NCI-H2107 treated with DMSO at 0.1 percent for 48 hours (cell line): ENCODE measurements around the gene DNMT1.
A peak's percentile ranks its signal among the peaks of the same experiment; 100 is the strongest.

Experiments used
- DNase-seq: peaks from one replicate; lab custom pipeline; 2025; ENCODE audit not compliant: unreplicated experiment; lab: John Stamatoyannopoulos, UW

DNMT1 gene

GRCh38 chr19:10100163-10100785 is 94.5 kb downstream of the DNMT1 start:
- DNase-seq, result no peak

- no peak for DNase-seq
Measured at GRCh38 chr19:10096615-10096963, 98.2 kb downstream of the DNMT1 start.

GRCh38 chr19:10095948-10096614 is 98.7 kb downstream of the DNMT1 start:
- DNase-seq, result peak; percentile 40

- DNase-seq, result no peak
Measured at GRCh38 chr19:10095622-10095947, 99.2 kb downstream of the DNMT1 start.

- no peak for DNase-seq
Measured at GRCh38 chr19:10093295-10094186, 101.2 kb downstream of the DNMT1 start.

- no peak for DNase-seq
Measured at GRCh38 chr19:10092648-10093294, 102.0 kb downstream of the DNMT1 start.

- no peak for DNase-seq
Measured at GRCh38 chr19:10091895-10092641, 102.7 kb downstream of the DNMT1 start.

- DNase-seq, result no peak
Measured at GRCh38 chr19:10091370-10091687, 103.4 kb downstream of the DNMT1 start.

GRCh38 chr19:10089801-10090375 is 104.9 kb downstream of the DNMT1 start:
- DNase-seq, result no peak

- DNase-seq, result no peak
Measured at GRCh38 chr19:10088949-10089554, 105.7 kb downstream of the DNMT1 start.

GRCh38 chr19:10087296-10088061 is 107.3 kb downstream of the DNMT1 start:
- DNase-seq, result no peak

- no peak for DNase-seq
Measured at GRCh38 chr19:10086591-10087192, 108.1 kb downstream of the DNMT1 start.

- no peak for DNase-seq
Measured at GRCh38 chr19:10085641-10086590, 108.8 kb downstream of the DNMT1 start, which contains the start of gene SHFL. Gene SHFL (plus strand): TSS chr19:10086317. CDS start chr19:10086428, 111 bp downstream.

GRCh38 chr19:10084803-10085202 is 110.0 kb downstream of the DNMT1 start:
- DNase-seq, result no peak

GRCh38 chr19:10083911-10084310 is 110.8 kb downstream of the DNMT1 start:
- no peak for DNase-seq
